SU-DHL-6 (cell line): Measurements from ENCODE around the gene KLF13.

Experiments
- EZH2phosphoT487 ChIP-seq: fragments of 200-600 bp; sonication (generic), shearing (Covaris generic); conservative IDR thresholded peaks from 2 replicates; pipeline ENCODE4 v1.6.1; 2018; ENCODE audit warnings: mild to moderate bottlenecking, antibody characterized with exemption, low read length, moderate library complexity, mixed read lengths
- TF ChIP-seq, protein P1 (sequence below): fragments of 200-600 bp; sonication (generic); IDR thresholded peaks from one replicate; pipeline ENCODE4 v1.5.1; 2017; ENCODE audit warnings: antibody characterized with exemption, mild to moderate bottlenecking, low read length, moderate library complexity; ENCODE audit not compliant: insufficient read depth, poor library complexity, severe bottlenecking

DNA sequence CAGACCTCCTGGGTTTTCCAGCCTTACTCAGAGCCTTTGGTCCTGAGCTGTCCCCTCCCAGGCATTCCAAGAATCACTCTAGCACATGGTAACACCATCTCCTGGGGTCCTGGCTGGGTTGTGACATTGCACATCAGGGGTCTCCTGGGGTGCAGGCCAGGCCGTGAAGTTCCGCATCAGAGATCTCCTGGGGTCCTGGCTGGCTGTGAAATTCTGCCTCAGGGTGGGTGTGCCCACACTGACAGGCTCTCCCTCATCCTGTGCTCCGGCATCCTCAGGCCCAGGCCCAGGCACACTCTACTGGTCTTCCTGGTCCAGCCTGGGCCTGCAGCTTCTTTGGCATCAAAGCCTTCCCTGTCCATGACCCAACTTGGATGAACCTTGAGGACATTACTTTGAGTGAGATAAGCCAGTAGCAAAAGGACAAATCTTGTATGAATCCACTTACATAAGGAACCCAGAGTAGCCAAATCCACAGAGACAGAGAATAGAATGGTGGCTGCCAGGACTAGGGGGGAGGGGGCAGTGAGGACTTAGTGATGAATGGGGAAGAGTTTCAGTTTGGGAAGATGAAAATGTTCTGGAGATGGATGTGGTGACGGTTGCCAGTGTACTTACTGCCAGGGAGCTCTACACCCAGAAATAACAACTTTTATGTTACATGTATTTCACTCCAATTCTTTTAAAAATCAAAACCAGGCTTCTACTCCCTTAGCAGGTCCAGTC, 49.1 kb upstream of the KLF13 start:
- TF ChIP-seq, protein P1, sequence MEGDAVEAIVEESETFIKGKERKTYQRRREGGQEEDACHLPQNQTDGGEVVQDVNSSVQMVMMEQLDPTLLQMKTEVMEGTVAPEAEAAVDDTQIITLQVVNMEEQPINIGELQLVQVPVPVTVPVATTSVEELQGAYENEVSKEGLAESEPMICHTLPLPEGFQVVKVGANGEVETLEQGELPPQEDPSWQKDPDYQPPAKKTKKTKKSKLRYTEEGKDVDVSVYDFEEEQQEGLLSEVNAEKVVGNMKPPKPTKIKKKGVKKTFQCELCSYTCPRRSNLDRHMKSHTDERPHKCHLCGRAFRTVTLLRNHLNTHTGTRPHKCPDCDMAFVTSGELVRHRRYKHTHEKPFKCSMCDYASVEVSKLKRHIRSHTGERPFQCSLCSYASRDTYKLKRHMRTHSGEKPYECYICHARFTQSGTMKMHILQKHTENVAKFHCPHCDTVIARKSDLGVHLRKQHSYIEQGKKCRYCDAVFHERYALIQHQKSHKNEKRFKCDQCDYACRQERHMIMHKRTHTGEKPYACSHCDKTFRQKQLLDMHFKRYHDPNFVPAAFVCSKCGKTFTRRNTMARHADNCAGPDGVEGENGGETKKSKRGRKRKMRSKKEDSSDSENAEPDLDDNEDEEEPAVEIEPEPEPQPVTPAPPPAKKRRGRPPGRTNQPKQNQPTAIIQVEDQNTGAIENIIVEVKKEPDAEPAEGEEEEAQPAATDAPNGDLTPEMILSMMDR, result no peak
- no peak for TF ChIP-seq EZH2phosphoT487
